ENCODE results near the gene DNAH2. TPM values are rescaled to one million over a fixed set of nuclear protein-coding genes. Genes with fewer than 3 reads are reported as not detected.

DNAH2 gene
- total RNA-seq, 1 donor from 2014 or later: 0.09 TPM

DNA sequence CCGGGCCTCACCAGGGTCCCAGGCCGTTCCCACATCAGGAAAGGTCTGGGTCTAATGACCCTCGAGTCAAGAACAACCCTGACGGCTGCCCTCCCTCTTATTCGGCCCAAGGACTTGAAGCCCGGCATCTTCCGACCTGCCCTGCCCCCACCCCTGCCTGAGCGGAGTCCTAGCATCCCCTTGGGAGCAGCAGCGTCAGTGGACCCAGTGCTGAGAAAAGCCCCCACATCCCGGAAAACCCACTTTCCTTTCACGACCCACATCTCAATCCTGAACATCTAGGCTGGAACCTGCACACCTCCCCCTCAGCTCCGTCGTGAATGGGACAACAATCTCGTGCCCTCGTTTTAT lies 138.1 kb downstream of the DNAH2 start:
- no peak overlapping the region for H3K9ac ChIP-seq
- H2AFZ ChIP-seq (replicated peaks): no peak overlapping the region
- peaks cover 73% of the 10 kb centered on the region for H3F3A ChIP-seq (ENCODE audit: low read depth)
- peaks cover 9% of the 10 kb centered on the region for H3K36me3 ChIP-seq
- H3K9me3 Mint-ChIP-seq: no peaks in the 10 kb centered on the region
- peak overlapping the region; percentile 7 for H3K27ac Mint-ChIP-seq
- H3K36me3 Mint-ChIP-seq: peaks cover 10% of the 10 kb centered on the region
- peak overlapping the region; percentile 94 for H3K4me2 ChIP-seq
- peaks cover 46% of the 10 kb centered on the region for H3K4me1 ChIP-seq
- H3K27me3 ChIP-seq: peaks cover 16% of the 10 kb centered on the region
- no peak for DNase-seq (ENCODE audit: low spot score)
- TF ChIP-seq EZH2 (IDR thresholded peaks at IDR 0.05) (no peak), EZH2phosphoT487 (IDR thresholded peaks at IDR 0.05) (no peak)
- TF ChIP-seq, protein P1, sequence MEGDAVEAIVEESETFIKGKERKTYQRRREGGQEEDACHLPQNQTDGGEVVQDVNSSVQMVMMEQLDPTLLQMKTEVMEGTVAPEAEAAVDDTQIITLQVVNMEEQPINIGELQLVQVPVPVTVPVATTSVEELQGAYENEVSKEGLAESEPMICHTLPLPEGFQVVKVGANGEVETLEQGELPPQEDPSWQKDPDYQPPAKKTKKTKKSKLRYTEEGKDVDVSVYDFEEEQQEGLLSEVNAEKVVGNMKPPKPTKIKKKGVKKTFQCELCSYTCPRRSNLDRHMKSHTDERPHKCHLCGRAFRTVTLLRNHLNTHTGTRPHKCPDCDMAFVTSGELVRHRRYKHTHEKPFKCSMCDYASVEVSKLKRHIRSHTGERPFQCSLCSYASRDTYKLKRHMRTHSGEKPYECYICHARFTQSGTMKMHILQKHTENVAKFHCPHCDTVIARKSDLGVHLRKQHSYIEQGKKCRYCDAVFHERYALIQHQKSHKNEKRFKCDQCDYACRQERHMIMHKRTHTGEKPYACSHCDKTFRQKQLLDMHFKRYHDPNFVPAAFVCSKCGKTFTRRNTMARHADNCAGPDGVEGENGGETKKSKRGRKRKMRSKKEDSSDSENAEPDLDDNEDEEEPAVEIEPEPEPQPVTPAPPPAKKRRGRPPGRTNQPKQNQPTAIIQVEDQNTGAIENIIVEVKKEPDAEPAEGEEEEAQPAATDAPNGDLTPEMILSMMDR (IDR thresholded peaks at IDR 0.05): no peak
- peaks cover 57% of the 10 kb centered on the region for H4K20me1 ChIP-seq (ENCODE audit: low read depth)
- peak overlapping the region; percentile 74 for H3K4me3 ChIP-seq
- peaks cover 11% of the 10 kb centered on the region for H3K27me3 Mint-ChIP-seq (ENCODE audit: insufficient read depth, low read depth)
- peaks cover 21% of the 10 kb centered on the region for H3K4me1 Mint-ChIP-seq
- H3K4me3 Mint-ChIP-seq: no peak overlapping the region
- H3K27ac ChIP-seq: no peak overlapping the region
- H3K9me3 ChIP-seq (ENCODE audit: low read depth): no peaks in the 10 kb centered on the region
- peaks cover 20% of the 10 kb centered on the region for H3K79me2 ChIP-seq (ENCODE audit: low read depth)

DNA sequence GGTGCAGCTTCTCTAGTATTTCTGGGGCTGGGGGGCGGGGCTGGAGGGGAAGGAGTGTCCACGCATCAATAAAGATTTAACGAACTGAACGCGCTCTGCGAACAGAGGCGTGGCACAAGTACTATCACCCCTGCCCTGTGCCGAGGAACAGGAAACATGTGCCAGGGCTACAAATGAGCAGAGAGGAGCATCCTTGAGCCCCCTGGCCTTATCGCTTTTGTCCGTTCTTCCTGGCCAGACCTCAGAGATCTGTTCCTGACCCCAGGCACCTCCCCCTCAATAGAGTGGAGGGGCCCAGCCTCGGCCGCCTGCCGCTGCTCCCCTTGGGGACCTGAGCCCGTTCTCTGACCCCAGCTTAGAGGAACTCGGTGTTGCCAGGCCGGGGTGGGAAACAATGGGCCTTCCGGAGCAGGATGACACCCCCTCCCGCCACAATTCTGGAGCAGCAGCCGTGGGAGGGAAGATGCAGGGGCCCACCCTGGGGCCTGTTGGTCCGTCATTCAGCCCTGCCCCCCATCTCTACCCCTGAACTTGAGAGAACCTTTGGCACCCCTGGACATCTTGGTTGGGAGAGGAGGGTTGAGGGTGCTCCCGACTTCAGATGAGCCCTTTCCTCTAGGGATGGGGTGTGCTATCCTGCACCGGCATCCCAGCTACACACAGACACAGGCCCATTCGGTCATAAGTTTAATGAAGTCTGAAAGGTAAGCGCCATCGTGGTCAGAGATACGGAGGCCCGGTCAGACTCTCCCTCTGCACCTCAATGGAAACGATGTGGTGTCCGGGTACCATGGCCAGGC lies 138.7 kb downstream of the DNAH2 start:
- H3K9me3 ChIP-seq (ENCODE audit: low read depth): no peaks in the 10 kb centered on the region
- no peak overlapping the region for H2AFZ ChIP-seq (replicated peaks)
- H3K36me3 Mint-ChIP-seq: peaks cover 7% of the 10 kb centered on the region
- peak; percentile 57 for DNase-seq (ENCODE audit: low spot score)
- no peak overlapping the region for H3K27ac ChIP-seq
- H3K4me1 Mint-ChIP-seq: peaks cover 18% of the 10 kb centered on the region
- peak overlapping the region; percentile 94 for H3K4me2 ChIP-seq
- peaks cover 20% of the 10 kb centered on the region for H3K79me2 ChIP-seq (ENCODE audit: low read depth)
- peaks cover 9% of the 10 kb centered on the region for H3K36me3 ChIP-seq
- no peak overlapping the region for H3K9ac ChIP-seq
- H4K20me1 ChIP-seq (ENCODE audit: low read depth): peaks cover 52% of the 10 kb centered on the region
- no peaks in the 10 kb centered on the region for H3K9me3 Mint-ChIP-seq
- H3K4me3 ChIP-seq: peak overlapping the region; percentile 74
- H3K27me3 Mint-ChIP-seq (ENCODE audit: insufficient read depth, low read depth): peaks cover 7% of the 10 kb centered on the region
- TF ChIP-seq, protein P1 (IDR thresholded peaks at IDR 0.05): no peak
- H3F3A ChIP-seq (ENCODE audit: low read depth): peaks cover 67% of the 10 kb centered on the region
- H3K27ac Mint-ChIP-seq: peak overlapping the region; percentile 7
- peaks cover 46% of the 10 kb centered on the region for H3K4me1 ChIP-seq
- no peak overlapping the region for H3K4me3 Mint-ChIP-seq
- peaks cover 16% of the 10 kb centered on the region for H3K27me3 ChIP-seq

- peak within 1 kb of the TSS; percentile 74 for H3K4me3 ChIP-seq
- Mint-ChIP-seq H3K4me1 (peaks cover 15% of the 10 kb centered on the region), H3K27me3 (ENCODE audit: insufficient read depth, low read depth) (peaks cover 3% of the 10 kb centered on the region), H3K27ac (no peak within 1 kb of the TSS), H3K36me3 (peaks cover 10% of the 10 kb centered on the region), H3K9me3 (no peaks in the 10 kb centered on the region), H3K4me3 (no peak within 1 kb of the TSS)
- H3K9me3 ChIP-seq (ENCODE audit: low read depth): no peaks in the 10 kb centered on the region
- peaks cover 44% of the 10 kb centered on the region for H3K4me1 ChIP-seq
- H3K79me2 ChIP-seq (ENCODE audit: low read depth): peaks cover 20% of the 10 kb centered on the region
- H3K27ac ChIP-seq: peak within 1 kb of the TSS; percentile 77
- peaks cover 46% of the 10 kb centered on the region for H4K20me1 ChIP-seq (ENCODE audit: low read depth)
- H3K36me3 ChIP-seq: peaks cover 9% of the 10 kb centered on the region
- peak within 1 kb of the TSS; percentile 52 for H3K9ac ChIP-seq
- peaks cover 60% of the 10 kb centered on the region for H3F3A ChIP-seq (ENCODE audit: low read depth)
- peak; percentile 100 for DNase-seq (ENCODE audit: low spot score)
- no peak for TF ChIP-seq EZH2phosphoT487 (IDR thresholded peaks at IDR 0.05)
- TF ChIP-seq, protein P1 (IDR thresholded peaks at IDR 0.05): peak; percentile 48
- TF ChIP-seq EZH2 (IDR thresholded peaks at IDR 0.05): peak; percentile 34
- peak within 1 kb of the TSS; percentile 98 for H2AFZ ChIP-seq (replicated peaks)
- peaks cover 15% of the 10 kb centered on the region for H3K27me3 ChIP-seq
- peak within 1 kb of the TSS; percentile 94 for H3K4me2 ChIP-seq
Observed at GRCh38 chr17:7856811-7857712, 139.5 kb downstream of the DNAH2 start, which contains the start of gene NAA38. Gene NAA38, minus strand, starts transcription at chr17:7857559. Its CDS starts 96 bp downstream, at chr17:7857463.

All from neural progenitor cell (in vitro differentiated cells).